Caco-2 (cell line): ENCODE data around the gene KCTD5. TPM values are rescaled to one million over a fixed set of nuclear protein-coding genes. Genes with fewer than 3 reads are reported as not detected.
"Not testable (repeated sequence)": the region's sequence is repeated elsewhere in the genome, so short reads cannot be mapped to it uniquely, and the experiment has no call there.

Experiments
- BruUV-seq: library from RNA; stranded (reverse); fragments of 400-500 nt; replicated peaks from 2 replicates; lab custom pipeline; 2021; lab: Mats Ljungman, UMichigan
- CTCF ChIA-PET: fragments of 300-600 bp; sonication (Branson Sonifier 250); formaldehyde crosslinking; loops from one replicate; lab custom pipeline; 2022; ENCODE audit warnings: antibody characterized with exemption; lab: Charles Lee
- POLR2A ChIA-PET: fragments of 300-600 bp; sonication (Branson Sonifier 250); formaldehyde crosslinking; loops from one replicate; lab custom pipeline; 2022; ENCODE audit warnings: antibody characterized with exemption; lab: Charles Lee
- DNase-seq, 2 experiments: peaks; one replicate each; pipeline versions ENCODE4 v3.0.0 to v3.0.0-alpha.2; 2020 to 2022
- H3K27me3 ChIP-seq: replicated peaks from 2 replicates; pipeline ENCODE4 v1.6.0; 2011; ENCODE audit warnings: low read length; ENCODE audit not compliant: control insufficient read depth, insufficient read depth
- H3K36me3 ChIP-seq: 2 replicates; pipeline ENCODE4 v1.5.1; 2011; ENCODE audit warnings: low read length; ENCODE audit not compliant: control insufficient read depth, insufficient read depth
- H3K4me1 ChIP-seq: fragments of 250-450 bp; sonication (Bioruptor Pico); 2 replicates; pipeline ENCODE4 v1.5.1; 2020; ENCODE audit warnings: mild to moderate bottlenecking
- H3K4me3 ChIP-seq: 2 replicates; pipeline ENCODE4 v1.5.1; 2011; ENCODE audit warnings: low read depth, mild to moderate bottlenecking, control low read depth, low read length
- H3K9me3 ChIP-seq: fragments of 250-450 bp; sonication (Bioruptor Pico); 2 replicates; pipeline ENCODE4 v1.5.1; 2020; ENCODE audit warnings: mild to moderate bottlenecking, moderate library complexity
- H3K27ac Mint-ChIP-seq: one replicate; pipeline ENCODE4 v1.8.0; 2022; ENCODE audit warnings: mixed read lengths; ENCODE audit not compliant: unreplicated experiment
- H3K27me3 Mint-ChIP-seq: one replicate; pipeline ENCODE4 v1.8.0; 2022; ENCODE audit warnings: mixed read lengths; ENCODE audit not compliant: insufficient read depth, unreplicated experiment
- H3K36me3 Mint-ChIP-seq: one replicate; pipeline ENCODE4 v1.8.0; 2022; ENCODE audit warnings: mild to moderate bottlenecking, mixed read lengths; ENCODE audit not compliant: insufficient read depth, unreplicated experiment
- H3K4me1 Mint-ChIP-seq: one replicate; pipeline ENCODE4 v1.8.0; 2022; ENCODE audit warnings: low read depth, mixed read lengths; ENCODE audit not compliant: unreplicated experiment
- H3K4me3 Mint-ChIP-seq: one replicate; pipeline ENCODE4 v1.8.0; 2022; ENCODE audit warnings: mild to moderate bottlenecking, moderate library complexity, mixed read lengths; ENCODE audit not compliant: unreplicated experiment
- H3K9me3 Mint-ChIP-seq: one replicate; pipeline ENCODE4 v1.8.0; 2022; ENCODE audit warnings: mixed read lengths; ENCODE audit not compliant: unreplicated experiment
- intact Hi-C: fragments of 100-400 bp; cut with micrococcal nuclease; formaldehyde crosslinking; loops from one replicate; pipeline ENCODE4 v1.10.0; 2022; ENCODE audit not compliant: unreplicated experiment
- total RNA-seq: library from RNA; stranded (reverse); gene quantifications from 2 replicates; pipeline ENCODE4 v1.2.3, GENCODE V29; 2022
- TF ChIP-seq, protein P1 (sequence below), 2 experiments: fragments of 200-600 bp in 1 of 2; IDR thresholded peaks; 1 replicate in 1 of 2; 2 replicates in 1 of 2; pipeline versions ENCODE4 v1.5.1 to v1.8.0; 2011 to 2022; ENCODE audit warnings: antibody characterized with exemption in 1 of 2, control low read depth in 1 of 2, inconsistent platforms in 1 of 2, low read depth in 1 of 2, low read length in 1 of 2, mild to moderate bottlenecking in 1 of 2, moderate library complexity in 1 of 2; ENCODE audit not compliant: insufficient read depth in 1 of 2, severe bottlenecking in 1 of 2, unreplicated experiment in 1 of 2

Gene KCTD5
- total RNA-seq, 1 experiment from 2014 or later: 30.4 TPM

DNA sequence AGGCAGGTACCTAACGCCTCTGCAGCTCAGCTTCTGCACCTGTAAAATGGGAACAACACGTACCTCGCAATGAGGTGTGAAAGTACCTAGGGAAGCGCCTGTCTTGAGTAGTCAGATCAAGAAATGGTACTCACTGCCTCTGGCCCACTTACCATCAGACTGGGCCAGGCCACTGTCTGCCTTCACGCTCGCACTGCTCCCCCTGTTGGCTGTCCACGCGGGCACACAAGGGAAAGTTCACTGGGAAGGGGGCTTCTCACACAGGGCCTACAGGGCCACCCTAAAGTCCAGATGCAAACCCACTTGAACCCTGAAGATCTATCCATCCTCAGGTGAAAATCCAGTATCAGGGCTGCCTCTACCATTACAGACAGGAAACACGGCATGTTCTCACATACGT is 11.1 kb upstream of the KCTD5 start:
- H3K9me3 Mint-ChIP-seq, H3K36me3 Mint-ChIP-seq, POLR2A ChIA-PET, H3K9me3 ChIP-seq, BruUV-seq, intact Hi-C loops, H3K27me3 Mint-ChIP-seq, CTCF ChIA-PET, H3K27me3 ChIP-seq, H3K27ac Mint-ChIP-seq, H3K4me1 Mint-ChIP-seq, H3K4me1 ChIP-seq, H3K4me3 ChIP-seq, H3K36me3 ChIP-seq, H3K4me3 Mint-ChIP-seq: not testable (repeated sequence)
- TF ChIP-seq, protein P1, sequence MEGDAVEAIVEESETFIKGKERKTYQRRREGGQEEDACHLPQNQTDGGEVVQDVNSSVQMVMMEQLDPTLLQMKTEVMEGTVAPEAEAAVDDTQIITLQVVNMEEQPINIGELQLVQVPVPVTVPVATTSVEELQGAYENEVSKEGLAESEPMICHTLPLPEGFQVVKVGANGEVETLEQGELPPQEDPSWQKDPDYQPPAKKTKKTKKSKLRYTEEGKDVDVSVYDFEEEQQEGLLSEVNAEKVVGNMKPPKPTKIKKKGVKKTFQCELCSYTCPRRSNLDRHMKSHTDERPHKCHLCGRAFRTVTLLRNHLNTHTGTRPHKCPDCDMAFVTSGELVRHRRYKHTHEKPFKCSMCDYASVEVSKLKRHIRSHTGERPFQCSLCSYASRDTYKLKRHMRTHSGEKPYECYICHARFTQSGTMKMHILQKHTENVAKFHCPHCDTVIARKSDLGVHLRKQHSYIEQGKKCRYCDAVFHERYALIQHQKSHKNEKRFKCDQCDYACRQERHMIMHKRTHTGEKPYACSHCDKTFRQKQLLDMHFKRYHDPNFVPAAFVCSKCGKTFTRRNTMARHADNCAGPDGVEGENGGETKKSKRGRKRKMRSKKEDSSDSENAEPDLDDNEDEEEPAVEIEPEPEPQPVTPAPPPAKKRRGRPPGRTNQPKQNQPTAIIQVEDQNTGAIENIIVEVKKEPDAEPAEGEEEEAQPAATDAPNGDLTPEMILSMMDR (IDR thresholded peaks at IDR 0.05; ENCODE audit: insufficient read depth in 1 of 2, low read depth in 1 of 2, low read length in 1 of 2, severe bottlenecking in 1 of 2, unreplicated experiment in 1 of 2): peak; percentile 25 to 39
- DNase-seq: peak in 1 of 2 experiments; percentile 43

DNA sequence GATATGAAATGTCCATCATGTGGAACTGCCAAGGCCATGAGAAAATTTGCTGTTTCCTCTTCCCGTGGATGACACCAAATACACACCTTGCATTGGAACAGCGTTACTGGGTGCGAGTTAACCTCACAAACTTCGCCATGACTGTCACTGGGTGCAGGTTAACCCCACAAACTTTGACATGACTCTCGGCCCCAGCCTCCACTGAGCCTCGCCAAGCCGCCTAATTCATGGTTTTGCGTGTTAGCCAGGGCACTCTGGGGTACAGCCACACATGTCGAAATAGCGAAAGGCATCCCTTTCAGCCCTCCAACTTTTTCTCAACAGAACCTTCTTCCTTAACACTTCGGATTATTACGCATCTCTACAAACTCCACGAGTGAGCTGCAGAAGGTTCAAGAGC is 10.6 kb upstream of the KCTD5 start:
- H3K4me1 ChIP-seq: no peaks in the 10 kb centered on the region
- intact Hi-C loops: no loop called here
- Mint-ChIP-seq H3K9me3 (no peaks in the 10 kb centered on the region), H3K27ac (no peak overlapping the region), H3K36me3 (peaks cover 10% of the 10 kb centered on the region), H3K4me1 (no peaks in the 10 kb centered on the region), H3K27me3 (no peaks in the 10 kb centered on the region), H3K4me3 (no peak overlapping the region)
- CTCF ChIA-PET: no interaction called here
- POLR2A ChIA-PET: no interaction called here
- H3K4me3 ChIP-seq: no peak overlapping the region; the same call in 1 of the 2 replicates
- H3K27me3 ChIP-seq: no peaks in the 10 kb centered on the region
- TF ChIP-seq, protein P1 (IDR thresholded peaks at IDR 0.05; ENCODE audit: insufficient read depth in 1 of 2, low read depth in 1 of 2, low read length in 1 of 2, severe bottlenecking in 1 of 2, unreplicated experiment in 1 of 2): no peak
- BruUV-seq: no TSS peak
- no peaks in the 10 kb centered on the region for H3K9me3 ChIP-seq
- DNase-seq: no peak
- no peaks in the 10 kb centered on the region for H3K36me3 ChIP-seq

DNA sequence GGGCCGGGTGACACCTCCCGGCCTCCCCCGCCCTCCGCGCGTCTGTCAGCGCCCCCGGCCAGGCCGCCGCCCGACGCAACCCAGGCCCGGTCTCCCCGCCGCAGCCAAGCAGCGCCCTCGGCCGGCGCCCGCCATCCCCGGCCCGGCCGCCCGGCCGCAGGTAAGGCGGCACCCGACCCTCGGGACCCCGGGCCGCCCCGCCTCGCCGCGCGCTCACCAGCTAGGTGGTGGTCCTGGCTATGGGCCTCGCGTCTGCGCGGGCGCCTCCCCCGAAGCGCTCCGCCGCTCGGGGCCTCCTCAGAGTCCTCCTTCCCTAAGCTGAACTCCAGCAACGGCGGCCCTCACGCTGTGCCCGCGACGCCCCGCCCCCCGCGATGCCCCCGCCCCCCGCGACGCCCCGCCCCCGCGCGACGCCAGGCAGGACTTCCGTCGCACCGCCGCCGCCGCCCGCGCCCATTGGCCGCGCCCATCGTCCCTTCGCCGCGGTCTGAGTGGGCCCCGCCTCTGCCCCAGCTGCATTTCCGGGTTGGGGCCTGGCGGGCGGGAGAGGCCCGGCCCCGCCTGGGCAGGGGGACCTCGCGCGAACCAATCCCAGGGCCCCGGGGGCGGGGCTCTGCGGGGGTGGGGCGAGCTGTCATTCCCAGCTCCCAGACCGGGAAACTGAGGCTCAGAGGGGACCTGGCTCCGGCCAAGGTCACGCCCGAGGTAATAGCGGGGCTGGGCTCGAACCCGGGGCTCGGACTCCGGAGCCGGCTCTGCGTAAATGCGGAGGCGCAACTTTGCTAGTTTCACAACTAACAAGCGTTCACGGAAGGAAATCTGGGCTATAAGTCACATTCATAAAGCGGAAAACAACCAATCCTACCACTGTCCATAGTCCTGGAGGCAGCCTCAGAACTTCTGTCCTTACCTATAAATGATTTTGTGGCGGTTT is 9.0 kb upstream of the KCTD5 start:
- no TSS peak for BruUV-seq
- no peaks in the 10 kb centered on the region for H3K27me3 ChIP-seq
- DNase-seq: peak; percentile 94 to 97
- no peaks in the 10 kb centered on the region for H3K36me3 ChIP-seq
- ChIA-PET CTCF (interaction anchor here (0.7 to 1.3 kb wide), 2 partner anchors 9 to 238 kb away, joined by 4 to 10 read pairs; partner anchors contain the start of gene KCTD5), POLR2A (interaction anchor here (0.6 to 1.3 kb wide), 2 partner anchors 9 to 51 kb away, joined by 3 to 17 read pairs; partner anchors contain the start of gene KCTD5)
- TF ChIP-seq, protein P1 (IDR thresholded peaks at IDR 0.05; ENCODE audit: insufficient read depth in 1 of 2, low read depth in 1 of 2, low read length in 1 of 2, severe bottlenecking in 1 of 2, unreplicated experiment in 1 of 2): no peak
- Mint-ChIP-seq H3K27ac (peak overlapping the region; percentile 22), H3K4me1 (no peaks in the 10 kb centered on the region), H3K4me3 (peak overlapping the region; percentile 72), H3K9me3 (no peaks in the 10 kb centered on the region), H3K27me3 (no peaks in the 10 kb centered on the region), H3K36me3 (peaks cover 6% of the 10 kb centered on the region)
- intact Hi-C loops: no loop called here
- H3K4me1 ChIP-seq: no peaks in the 10 kb centered on the region
- peak overlapping the region; percentile 76 for H3K4me3 ChIP-seq
- no peaks in the 10 kb centered on the region for H3K9me3 ChIP-seq
